Chondrocyte (in vitro differentiated cells): ENCODE measurements around the gene HIC2. TPM values are rescaled to one million over a fixed set of nuclear protein-coding genes. Genes with fewer than 3 reads are reported as not detected.
"Not testable (repeated sequence)": the region's sequence is repeated elsewhere in the genome, so short reads cannot be mapped to it uniquely, and the experiment has no call there.

Source experiments
- DNase-seq: peaks from one replicate; pipeline ENCODE4 v3.0.0; 2021; ENCODE audit warnings: mixed read lengths, low spot score
- H3K27ac Mint-ChIP-seq: one replicate; pipeline ENCODE4 v1.8.0; 2021; ENCODE audit warnings: mild to moderate bottlenecking, moderate library complexity, mixed read lengths; ENCODE audit not compliant: unreplicated experiment
- H3K27me3 Mint-ChIP-seq: 2 replicates; pipeline ENCODE4 v1.8.0; 2021; ENCODE audit warnings: low read depth, mixed read lengths
- H3K36me3 Mint-ChIP-seq: 2 replicates; pipeline ENCODE4 v1.8.0; 2021; ENCODE audit warnings: low read depth, mixed read lengths
- H3K4me1 Mint-ChIP-seq: 2 replicates; pipeline ENCODE4 v1.8.0; 2021; ENCODE audit warnings: low read depth, mild to moderate bottlenecking, mixed read lengths
- H3K4me3 Mint-ChIP-seq: one replicate; pipeline ENCODE4 v1.8.0; 2021; ENCODE audit warnings: mild to moderate bottlenecking, moderate library complexity, mixed read lengths; ENCODE audit not compliant: unreplicated experiment
- H3K9me3 Mint-ChIP-seq: 2 replicates; pipeline ENCODE4 v1.8.0; 2021; ENCODE audit warnings: low read depth, mixed read lengths
- total RNA-seq: library from RNA; stranded (reverse); gene quantifications from 3 replicates; pipeline ENCODE4 v1.2.1, GENCODE V29; 2021

HIC2 gene
- total RNA-seq, 1 donor from 2014 or later, result 4.5 TPM

DNA sequence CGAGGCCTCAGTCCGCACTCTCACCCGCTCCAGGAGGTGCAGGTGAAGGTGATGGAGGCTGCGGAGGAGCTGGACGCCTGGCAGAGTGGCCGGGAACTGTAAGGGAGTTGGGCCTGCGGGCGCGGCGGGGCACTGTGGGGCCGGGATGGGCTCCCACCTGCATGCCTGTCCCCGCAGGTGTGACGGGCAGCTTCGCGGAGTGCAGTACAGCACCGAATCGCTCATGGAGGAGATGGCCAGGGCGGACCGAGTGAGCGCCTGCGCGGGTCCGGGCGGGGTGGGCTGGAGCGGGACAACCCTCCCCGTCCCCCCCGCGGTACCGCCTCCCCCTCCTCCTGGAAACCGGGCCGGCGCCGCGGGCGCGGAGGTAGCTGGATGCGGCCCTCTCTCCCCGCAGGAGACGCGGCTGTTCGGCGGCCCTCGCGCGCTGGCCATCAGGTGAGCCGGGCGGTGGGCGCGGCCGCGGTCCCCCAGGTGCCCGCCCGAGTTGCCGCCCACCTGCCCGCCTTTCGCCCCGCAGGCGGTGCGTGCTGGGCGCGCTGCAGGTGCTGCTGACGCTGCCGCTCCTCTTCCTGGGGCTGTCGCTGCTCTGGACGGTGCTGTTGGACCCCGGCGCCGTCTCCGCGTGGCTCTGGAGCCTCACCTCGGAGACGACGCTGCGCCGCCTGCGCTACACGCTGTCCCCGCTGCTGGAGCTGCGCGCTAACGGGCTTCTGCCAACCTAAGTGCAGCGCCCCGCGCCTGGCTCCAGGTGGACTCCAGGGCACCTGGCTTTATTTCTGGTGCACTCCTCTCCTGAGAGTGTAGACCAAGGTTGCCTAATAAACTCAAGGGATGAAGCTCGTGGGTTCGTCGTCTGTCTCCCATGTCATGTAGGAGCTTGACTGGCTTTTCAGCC is 52.2 kb downstream of the HIC2 start:
- not testable (repeated sequence) for H3K36me3 Mint-ChIP-seq, H3K27me3 Mint-ChIP-seq, H3K9me3 Mint-ChIP-seq

DNA sequence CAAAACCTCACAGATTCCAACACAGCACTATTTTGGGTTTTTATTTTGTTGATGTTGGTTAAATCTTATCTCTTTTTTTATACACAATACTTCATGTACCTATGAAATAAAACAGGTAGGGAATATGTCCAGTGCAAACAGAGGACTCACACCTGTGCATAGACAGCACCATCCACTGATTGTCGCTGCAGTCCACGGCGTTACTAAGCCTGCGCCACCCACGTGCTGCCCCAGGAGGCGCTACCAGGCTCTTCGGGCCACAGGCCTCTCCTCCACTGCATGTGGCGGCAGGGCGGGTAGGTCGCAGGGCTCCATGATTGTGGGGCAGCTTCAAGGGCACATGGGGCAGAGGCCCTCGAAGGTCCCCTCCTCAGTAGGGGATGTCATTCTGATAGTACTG is 55.8 kb downstream of the HIC2 start:
- H3K9me3 Mint-ChIP-seq, H3K27me3 Mint-ChIP-seq, H3K4me3 Mint-ChIP-seq, H3K4me1 Mint-ChIP-seq, H3K27ac Mint-ChIP-seq, H3K36me3 Mint-ChIP-seq, DNase-seq: not testable (repeated sequence)

More for the DNA sequence above, 52.2 kb downstream of the HIC2 start:
- H3K4me1 Mint-ChIP-seq, H3K4me3 Mint-ChIP-seq, H3K27ac Mint-ChIP-seq, DNase-seq: not testable (repeated sequence)

DNA sequence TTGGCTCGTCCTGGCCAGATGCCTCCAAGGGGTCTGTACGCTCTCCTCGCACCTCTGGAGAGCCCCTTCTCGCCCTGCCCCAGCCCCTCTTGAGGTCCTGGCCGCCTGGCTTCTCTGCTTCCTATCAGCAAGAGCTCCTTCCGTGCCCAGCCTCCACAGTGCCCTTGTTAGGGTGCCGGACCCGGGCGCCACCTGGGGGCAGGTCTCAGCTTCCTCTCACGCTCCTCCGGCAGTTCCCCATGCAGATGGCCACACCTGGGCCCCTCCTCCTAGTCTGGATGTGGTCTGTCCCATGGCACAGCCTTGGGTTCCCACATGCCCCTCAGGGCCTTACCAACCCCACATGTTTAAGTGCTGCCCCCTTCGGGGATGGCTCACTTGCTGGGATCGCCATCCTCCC is 56.5 kb downstream of the HIC2 start:
- not testable (repeated sequence) for DNase-seq

DNA sequence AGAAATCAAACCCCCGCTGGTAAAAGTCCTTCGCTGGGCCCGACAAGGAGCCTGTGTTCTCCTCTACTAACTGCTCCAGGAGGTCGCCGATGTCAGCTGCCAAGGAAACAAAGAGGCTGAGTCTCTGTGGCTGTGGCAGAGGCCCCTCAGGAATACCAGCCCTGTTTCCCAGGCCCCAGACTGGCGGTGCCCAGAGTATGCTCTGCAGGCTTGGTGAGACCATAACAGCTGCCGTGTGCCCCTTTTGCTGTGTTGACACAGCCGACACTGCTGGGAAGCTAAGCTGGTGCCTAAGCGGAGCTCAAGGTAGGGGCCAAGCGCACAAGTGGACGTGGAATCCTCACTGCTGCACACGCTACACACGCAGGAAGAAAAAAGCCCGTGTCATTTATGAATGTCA is 66.9 kb downstream of the HIC2 start:
- not testable (repeated sequence) for H3K9me3 Mint-ChIP-seq, H3K4me3 Mint-ChIP-seq, H3K27me3 Mint-ChIP-seq, H3K27ac Mint-ChIP-seq, DNase-seq, H3K36me3 Mint-ChIP-seq, H3K4me1 Mint-ChIP-seq

More for the DNA sequence above, 56.5 kb downstream of the HIC2 start:
- H3K4me1 Mint-ChIP-seq, H3K9me3 Mint-ChIP-seq, H3K27me3 Mint-ChIP-seq, H3K27ac Mint-ChIP-seq, H3K36me3 Mint-ChIP-seq, H3K4me3 Mint-ChIP-seq: not testable (repeated sequence)

DNA sequence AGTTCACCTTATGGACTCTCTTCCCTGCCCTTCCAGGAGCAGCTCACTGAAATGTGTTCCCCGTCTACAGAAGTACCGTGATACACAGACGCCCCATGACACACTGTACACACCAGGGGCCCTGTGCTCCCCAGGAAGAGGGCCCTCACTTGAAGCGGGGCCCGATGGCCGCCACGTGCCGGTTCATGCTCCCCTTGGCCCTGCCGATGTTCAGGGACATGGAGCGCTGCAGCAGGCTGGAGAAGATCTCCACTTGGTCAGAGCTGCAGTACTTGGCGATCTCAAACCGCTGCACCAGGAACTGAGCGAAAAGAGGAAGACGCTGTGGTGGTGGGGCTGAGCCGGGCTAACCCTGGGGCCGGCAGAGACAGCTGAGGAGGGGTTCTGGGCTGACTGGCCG is 70.6 kb downstream of the HIC2 start:
- not testable (repeated sequence) for H3K27ac Mint-ChIP-seq, H3K4me1 Mint-ChIP-seq, H3K4me3 Mint-ChIP-seq, H3K36me3 Mint-ChIP-seq, H3K9me3 Mint-ChIP-seq, H3K27me3 Mint-ChIP-seq, DNase-seq

DNA sequence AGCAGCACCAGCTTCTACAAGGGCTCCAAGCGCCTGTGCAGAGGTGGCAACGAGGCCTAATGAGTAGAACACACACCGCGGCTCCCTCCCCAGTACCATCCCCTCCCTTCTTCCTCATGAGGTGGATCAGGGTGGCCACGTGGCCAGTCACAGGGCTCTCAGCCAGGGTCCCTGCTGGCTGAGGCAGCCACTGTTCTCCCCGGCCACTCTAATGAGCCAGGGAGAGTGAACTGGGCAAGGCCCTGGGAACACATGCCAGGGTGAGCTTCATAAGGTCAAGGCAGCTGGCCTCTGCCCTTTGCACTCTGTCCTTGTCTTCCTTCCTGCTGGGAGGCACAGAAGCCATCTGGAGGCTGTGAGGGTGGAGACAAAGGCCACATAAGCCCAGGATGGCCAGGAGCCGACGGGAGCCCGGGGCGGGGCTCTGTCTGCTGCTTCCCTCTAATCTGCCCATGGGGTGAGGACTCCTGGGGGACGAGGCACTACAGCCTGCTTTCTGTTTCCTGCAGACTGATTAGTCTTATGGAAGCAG is 72.0 kb downstream of the HIC2 start:
- H3K27me3 Mint-ChIP-seq, H3K4me3 Mint-ChIP-seq, H3K9me3 Mint-ChIP-seq: not testable (repeated sequence)

DNA sequence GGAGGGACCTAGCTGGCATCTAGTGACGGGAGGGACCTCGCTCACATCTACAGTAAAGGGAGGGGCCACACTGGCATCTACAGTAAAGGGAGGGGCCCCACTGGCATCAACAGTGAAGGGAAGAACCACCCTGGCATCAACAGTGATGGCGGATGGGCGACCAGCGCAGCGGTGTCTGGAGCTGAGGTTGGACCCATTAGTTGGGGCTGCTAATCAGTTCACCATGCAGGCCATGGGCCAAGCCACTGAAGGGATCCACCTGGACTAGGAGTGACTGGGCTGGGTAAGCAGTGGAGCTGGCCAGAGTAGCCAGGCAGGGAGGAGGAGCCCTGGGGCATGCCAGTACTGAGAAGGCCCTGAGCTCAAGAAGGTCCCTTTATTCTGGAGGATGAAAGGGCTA is 73.4 kb downstream of the HIC2 start:
- H3K4me3 Mint-ChIP-seq, H3K27me3 Mint-ChIP-seq, H3K9me3 Mint-ChIP-seq, H3K4me1 Mint-ChIP-seq, DNase-seq, H3K27ac Mint-ChIP-seq, H3K36me3 Mint-ChIP-seq: not testable (repeated sequence)

More for the DNA sequence above, 72.0 kb downstream of the HIC2 start:
- not testable (repeated sequence) for H3K27ac Mint-ChIP-seq, H3K4me1 Mint-ChIP-seq, DNase-seq, H3K36me3 Mint-ChIP-seq

DNA sequence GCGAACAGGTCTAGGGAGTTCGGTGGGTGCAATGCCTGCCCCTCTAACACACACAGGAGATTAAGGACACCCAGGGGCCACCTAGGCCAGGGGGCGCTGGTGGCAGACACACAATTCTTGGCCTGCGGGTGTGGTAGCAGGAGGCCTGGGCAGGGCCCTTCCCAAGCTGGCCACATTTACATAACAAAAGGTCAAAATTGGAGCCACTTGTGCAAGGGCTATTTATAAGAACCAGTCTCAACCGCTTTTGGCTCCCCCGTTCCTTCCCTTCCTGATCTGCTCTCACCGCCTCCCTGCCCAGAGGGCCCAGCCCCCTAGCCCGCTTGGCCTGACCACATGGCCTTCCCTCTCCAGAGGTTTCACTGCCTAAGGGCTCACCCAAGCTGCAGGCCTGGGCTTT is 75.1 kb downstream of the HIC2 start:
- H3K27ac Mint-ChIP-seq, H3K9me3 Mint-ChIP-seq: not testable (repeated sequence)

DNA sequence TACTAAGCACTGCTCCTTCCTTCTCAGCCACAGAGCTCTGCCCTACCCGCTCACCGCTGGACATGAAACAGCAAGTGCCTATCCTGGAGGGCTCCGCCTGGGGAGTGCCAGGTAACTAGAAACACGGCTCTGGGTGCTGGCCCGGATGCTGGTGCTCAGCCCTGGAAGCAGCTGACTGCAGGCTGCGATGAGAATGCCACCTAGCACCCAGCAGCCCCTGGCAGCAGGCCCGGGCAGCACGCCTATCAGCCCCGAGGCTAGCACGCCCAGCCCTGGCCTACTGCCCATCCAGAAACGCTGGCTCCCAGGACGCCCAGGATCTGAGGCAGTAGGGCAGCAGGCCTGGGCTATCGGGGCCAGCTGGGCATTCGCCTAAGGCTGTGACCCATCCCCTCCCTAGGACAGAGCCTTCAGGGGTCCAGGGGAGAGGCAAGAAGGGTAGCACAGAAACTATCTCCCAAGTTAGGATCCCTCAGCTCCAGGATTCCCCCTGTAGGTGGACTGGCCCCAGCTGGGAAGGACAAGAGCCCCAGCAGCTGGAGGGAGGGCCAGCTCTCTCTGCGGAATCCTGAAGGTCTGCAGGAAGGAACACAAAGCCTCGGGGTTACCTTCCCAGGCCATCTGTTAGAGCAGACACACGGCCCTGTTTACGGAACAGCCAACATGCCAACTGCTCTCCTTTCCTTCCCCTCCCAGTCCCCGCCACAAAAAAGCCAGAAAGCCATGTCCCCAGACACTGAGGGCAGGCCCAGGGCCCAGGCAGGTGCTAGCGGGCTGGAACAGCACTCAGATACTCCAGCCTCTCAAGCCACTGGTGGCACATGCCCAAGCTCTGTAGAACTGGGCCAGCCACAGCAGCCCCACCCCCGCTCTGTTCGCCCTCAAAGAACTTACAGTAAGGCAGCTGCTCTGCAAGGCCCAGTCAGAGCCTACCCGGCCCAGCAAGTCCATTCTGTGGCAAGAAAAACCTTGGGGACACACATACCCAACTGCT is 76.9 kb downstream of the HIC2 start:
- not testable (repeated sequence) for H3K4me1 Mint-ChIP-seq, H3K9me3 Mint-ChIP-seq, H3K27me3 Mint-ChIP-seq, H3K36me3 Mint-ChIP-seq, H3K4me3 Mint-ChIP-seq, DNase-seq, H3K27ac Mint-ChIP-seq

More for the DNA sequence above, 75.1 kb downstream of the HIC2 start:
- not testable (repeated sequence) for H3K4me3 Mint-ChIP-seq, H3K36me3 Mint-ChIP-seq, DNase-seq, H3K27me3 Mint-ChIP-seq, H3K4me1 Mint-ChIP-seq

DNA sequence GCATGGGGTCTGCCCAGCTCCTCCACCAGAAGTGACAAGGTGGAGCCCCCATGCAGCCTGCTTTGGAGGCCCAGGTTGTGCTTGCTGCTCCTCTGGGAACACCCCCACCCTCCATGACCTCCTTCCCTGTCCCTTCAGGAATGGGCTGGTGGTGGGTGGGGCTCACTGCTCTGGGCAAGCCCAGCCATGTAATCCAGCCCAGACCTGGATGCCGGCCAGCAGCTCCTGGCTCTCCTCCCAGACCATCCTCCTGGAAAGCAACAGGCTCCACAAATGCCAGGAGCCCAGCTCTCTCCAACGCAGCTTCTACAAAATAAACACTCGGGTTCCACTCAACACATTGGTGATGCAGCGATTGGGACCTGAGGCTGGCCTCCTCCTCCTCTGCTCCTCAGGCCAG is 80.8 kb downstream of the HIC2 start:
- DNase-seq, H3K4me1 Mint-ChIP-seq, H3K27ac Mint-ChIP-seq, H3K27me3 Mint-ChIP-seq, H3K4me3 Mint-ChIP-seq, H3K9me3 Mint-ChIP-seq, H3K36me3 Mint-ChIP-seq: not testable (repeated sequence)

DNA sequence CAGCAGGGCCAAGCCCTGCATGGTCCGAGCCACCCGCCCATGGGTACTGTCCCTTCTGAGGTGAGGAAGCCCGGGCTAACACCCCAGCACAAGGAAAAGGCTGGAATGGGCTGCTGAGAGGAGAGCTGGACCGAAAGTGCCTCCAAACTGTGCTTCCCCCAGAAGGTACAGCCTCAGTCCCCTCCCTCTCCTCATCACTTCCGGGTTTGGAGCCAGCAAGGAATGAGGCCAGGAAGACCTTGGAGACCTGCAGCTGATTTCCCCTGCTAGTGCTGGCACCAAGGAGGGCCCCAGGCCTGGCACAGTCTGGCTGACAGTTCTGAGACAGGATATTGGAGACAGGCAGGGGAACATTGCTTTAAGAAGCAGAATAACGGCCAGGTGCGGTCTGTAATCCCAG is 81.3 kb downstream of the HIC2 start:
- not testable (repeated sequence) for H3K9me3 Mint-ChIP-seq, H3K36me3 Mint-ChIP-seq, DNase-seq, H3K4me3 Mint-ChIP-seq, H3K27ac Mint-ChIP-seq, H3K27me3 Mint-ChIP-seq, H3K4me1 Mint-ChIP-seq
